Pons (tissue), 1 donor: ENCODE results near the gene SYTL4.

ENCODE experiments used
- DNase-seq: peaks from one replicate; pipeline ENCODE4 v3.0.0-alpha.2; 2016; ENCODE audit warnings: low spot score

The SYTL4 gene

GRCh38 chrX:100648458-100649417 is 83.2 kb downstream of the SYTL4 start:
- no peak for DNase-seq

GRCh38 chrX:100647739-100648138 is 84.2 kb downstream of the SYTL4 start:
- DNase-seq = no peak

GRCh38 chrX:100647095-100647494 is 84.8 kb downstream of the SYTL4 start:
- DNase-seq = no peak

- no peak for DNase-seq
These were observed 86.8 kb downstream of the SYTL4 start for GRCh38 chrX:100645106-100645505.

- no peak for DNase-seq
These were observed 87.7 kb downstream of the SYTL4 start, which contains the start of gene SRPX2 for GRCh38 chrX:100643956-100644860. Gene SRPX2 (plus strand): TSS chrX:100644199. CDS start chrX:100646323, 2,124 bp downstream.

- DNase-seq = no peak
These were observed 88.7 kb downstream of the SYTL4 start for GRCh38 chrX:100643212-100643611.

- no peak for DNase-seq
These were observed 89.6 kb downstream of the SYTL4 start for GRCh38 chrX:100642290-100642689.

- peak; percentile 51 for DNase-seq
These were observed 95.5 kb downstream of the SYTL4 start, which contains the start of gene TSPAN6 for GRCh38 chrX:100636321-100636991. Gene TSPAN6 (minus strand): TSS chrX:100636806. CDS start chrX:100636694, 112 bp downstream.

GRCh38 chrX:100635989-100636320 is 96.0 kb downstream of the SYTL4 start:
- DNase-seq = no peak

- no peak for DNase-seq
These were observed 96.9 kb downstream of the SYTL4 start for GRCh38 chrX:100635040-100635439.

GRCh38 chrX:100625985-100626491 is 105.9 kb downstream of the SYTL4 start:
- no peak for DNase-seq
